ENCODE data around the gene CD79A.
A peak's percentile ranks its signal among the peaks of the same experiment; 100 is the strongest.

CD79A gene

DNA sequence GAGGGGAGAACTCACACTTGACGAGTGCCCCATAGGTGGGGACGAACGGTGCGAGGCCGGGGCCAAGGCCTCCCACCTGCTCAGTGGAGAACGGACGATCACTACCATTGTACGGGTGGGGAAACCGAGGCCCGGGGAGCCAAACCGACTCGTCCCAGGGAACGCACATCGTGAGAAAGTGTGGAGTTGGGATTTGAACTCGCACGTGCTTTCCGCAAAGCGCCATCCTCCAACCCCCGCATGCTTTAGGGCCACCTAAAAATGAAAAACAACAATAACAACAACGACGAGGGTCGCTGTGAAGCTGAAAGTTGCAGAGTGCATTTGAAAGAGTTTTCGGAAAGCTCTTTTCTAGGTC, 6.4 kb downstream of the CD79A start:
- peak in 1 of 58 donors; percentile 9 for DNase-seq

DNA sequence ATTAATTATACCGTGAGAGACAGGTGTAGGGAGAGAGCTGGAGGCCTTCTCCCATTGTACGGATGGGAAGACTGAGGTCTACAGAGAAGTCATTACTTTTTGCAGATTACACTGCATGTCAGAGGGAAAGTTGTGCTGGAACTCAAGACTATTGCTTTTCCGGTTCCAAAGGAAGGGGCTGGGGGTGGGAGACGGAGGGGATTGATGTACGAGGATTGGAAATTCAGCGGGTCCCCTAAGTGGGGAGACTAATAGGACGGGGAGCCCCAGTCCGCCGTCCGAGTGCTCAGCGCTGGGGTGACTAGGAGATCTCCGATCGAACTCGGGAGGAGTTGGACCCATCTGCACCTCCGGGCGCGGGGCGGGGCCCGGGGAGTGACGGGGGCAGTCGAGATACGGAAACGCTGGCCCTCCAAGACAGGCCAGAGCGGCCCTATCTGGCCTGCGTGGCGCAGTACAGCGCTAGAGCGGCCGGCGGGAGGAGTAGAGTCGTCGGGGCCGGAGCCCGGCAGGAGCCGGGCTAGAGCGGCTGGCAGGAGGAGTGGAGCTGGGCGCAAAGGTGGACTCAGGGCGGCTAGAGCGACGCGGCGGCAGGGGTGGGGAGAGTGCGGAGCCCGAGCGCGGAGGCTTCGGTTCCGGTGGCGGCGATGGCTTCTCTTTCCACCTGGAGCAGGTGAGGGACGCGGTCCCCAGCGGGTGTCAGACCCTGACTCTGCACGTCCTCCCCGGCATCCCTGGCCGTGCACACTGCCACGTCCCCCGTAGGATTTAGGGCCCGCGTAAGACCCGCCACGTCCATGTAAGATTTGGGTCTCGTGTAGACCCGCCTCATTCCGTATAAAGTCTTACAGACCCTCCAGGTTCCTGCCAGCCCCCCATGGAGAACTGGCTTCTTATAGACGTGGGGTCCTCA, 7.0 kb downstream of the CD79A start:
- peak; percentile 23 to 98 (median 93) for DNase-seq

DNA sequence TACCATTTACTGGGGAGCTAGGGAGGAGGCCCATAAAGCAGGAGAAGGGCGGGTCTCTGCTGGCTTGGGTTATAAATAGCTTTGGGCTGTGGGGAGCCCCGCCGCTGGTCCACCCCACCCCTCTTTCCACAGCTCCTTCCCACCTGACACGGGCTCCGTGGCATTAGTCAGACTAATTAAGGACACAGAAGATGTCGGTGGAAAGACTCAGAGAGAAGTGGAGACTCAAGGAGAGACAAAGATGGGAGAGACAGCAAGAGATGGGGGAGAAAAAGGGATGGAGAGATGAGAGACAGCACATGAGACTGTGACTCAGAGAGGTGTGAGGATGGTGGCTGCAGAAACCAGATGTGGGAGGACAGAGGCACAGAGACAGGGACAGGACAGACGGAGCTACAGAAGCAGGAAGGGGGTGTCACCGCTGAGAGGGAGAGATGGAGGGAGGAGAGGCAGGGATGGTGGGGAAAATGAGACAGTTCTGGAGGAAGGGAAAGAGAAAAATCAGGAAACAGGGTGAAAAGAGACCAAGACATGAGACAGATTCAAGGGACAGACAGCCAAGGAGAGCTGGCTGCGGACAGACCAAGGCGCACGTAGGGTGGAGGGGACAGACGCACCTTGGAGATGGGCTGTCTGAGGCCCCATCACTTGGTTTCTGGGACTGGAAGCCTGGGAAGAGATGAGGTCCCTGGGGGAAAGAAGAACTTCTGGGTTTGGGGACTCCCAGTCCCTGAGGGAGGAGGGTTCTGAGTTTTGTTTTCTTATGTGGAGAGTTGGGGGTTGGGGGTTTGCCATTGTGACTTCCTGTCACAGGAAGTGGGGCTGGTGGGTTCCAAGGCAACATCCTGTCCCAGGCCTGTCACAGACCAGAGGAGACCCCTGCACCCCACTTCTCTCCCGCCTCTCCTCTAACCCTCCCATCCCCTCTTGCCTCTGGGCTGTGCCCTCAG, 10.0 kb downstream of the CD79A start:
- no peak for DNase-seq

DNA sequence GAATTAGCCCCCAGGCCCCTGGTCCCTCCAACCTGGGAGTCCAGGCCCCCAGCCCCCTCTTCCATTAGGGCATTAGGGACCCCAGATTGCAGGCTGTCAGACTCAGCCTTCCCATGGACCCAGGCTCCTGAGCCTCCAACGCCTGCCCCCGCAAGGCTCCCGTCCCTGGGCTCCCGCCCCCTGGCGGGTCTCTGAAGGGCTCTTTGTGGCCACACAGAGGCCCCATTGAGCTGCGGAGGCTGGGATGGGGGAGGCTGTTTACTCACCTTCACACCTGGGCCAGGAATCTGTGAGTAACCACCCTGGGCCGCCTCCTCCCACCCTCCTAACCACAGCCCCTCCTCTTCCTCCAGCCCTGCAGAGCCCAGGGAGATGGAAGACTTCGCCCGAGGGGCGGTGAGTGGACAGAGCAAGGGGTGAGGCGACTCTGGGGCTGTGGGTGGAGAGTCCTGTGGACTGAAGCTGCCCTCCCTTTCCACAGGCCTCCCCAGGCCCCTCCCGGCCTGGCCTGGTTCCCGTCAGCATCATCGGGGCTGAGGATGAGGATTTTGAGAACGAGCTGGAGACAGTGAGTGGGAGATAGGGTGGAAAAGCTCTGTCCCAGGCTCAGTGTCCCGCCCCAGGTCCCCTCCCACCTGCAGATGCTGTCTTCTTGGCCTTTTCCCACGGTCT, 10.8 kb downstream of the CD79A start:
- peak in 38 of 58 donors; percentile 7 to 74 (median 48) for DNase-seq

DNA sequence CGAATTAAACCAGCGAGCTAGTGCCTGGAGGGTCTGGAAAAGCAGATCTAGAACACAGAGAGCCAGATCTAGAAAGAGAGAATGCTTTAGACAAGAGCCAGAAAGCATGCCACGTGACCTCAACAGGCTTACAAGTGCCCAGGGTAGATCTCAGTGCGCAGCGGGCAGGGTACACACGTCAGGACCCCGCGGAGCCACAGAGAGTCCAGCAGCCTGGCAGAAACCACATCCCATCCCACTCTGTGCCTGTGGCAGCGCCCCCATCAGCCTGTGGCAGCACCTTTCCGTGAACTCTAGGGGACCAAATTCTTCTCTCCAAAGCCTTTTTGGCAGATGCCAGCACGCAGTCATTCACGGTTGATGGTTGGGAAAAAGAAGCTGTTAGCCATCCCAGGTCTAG, 11.8 kb downstream of the CD79A start:
- DNase-seq = no peak

DNA sequence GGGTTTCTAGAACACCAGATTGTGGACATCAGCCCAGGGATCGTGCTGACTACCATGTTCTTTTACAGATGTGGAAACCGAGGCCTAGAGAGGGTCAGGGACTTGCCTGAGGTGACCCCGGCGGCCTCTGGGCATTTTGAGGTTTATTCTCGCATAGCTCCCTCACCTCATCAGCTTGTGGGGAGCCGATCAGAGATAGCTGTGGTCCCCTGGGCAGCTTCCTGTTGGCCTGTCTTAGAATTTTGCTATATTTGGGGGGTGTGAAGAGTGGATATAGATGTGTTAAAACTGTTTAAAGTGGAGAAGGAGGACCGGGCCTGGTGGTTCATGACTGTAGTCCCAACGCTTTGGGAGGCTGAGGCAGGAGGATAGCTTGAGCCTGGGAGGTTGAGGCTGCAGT, 12.8 kb downstream of the CD79A start:
- DNase-seq = no peak

DNA sequence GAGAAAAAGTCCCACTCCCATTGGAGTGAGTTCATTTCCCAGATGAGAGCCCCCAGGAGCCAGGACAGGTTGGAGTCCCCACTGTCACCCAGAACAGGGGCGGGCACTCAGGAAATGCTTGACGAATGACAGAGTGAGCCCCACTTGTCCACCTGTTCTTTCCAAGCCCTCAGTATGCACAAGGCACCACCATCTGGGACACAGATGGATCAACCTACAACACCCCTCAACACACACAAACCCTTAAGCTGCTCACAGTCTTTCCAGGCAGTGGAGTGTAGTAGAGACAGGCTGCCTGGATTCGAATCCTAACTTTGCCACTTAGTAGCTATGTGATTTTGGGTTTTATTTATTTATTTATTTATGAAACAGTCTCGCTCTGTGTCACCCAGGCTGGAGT, 13.9 kb downstream of the CD79A start:
- no peak for DNase-seq

DNA sequence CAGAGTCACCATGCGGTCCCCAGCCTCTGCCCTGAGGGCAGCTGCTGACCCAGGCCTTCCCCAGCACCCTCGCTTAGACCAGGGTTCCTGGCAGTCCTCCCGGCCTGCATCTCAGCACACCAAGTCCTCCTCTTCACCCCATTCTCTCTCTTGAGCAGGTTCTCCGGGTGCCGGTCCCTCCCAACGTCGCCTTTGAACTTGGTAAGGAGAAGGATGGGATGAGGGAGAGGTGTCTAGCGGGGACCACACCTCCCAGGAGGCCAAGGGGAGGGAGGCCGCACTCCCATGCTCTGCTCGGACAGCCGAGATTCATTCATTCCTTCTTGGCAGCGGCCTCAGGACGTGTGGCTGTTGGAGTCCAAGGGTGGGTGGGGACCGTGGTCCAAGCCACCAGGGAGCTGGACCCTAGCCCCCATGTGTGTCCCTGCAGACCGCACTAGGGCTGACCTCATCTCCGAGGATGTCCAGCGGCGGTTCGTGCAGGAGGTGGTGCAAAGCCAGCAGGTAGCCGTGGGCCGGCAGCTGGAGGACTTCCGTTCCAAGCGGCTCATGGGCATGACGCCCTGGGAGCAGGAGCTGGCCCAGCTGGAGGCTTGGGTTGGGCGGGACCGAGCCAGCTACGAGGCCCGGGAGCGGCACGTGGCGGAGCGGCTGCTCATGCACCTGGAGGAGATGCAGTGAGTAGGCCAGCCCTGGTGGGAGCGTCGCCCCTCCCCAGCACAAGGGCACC, 15.3 kb downstream of the CD79A start:
- DNase-seq = no peak

DNA sequence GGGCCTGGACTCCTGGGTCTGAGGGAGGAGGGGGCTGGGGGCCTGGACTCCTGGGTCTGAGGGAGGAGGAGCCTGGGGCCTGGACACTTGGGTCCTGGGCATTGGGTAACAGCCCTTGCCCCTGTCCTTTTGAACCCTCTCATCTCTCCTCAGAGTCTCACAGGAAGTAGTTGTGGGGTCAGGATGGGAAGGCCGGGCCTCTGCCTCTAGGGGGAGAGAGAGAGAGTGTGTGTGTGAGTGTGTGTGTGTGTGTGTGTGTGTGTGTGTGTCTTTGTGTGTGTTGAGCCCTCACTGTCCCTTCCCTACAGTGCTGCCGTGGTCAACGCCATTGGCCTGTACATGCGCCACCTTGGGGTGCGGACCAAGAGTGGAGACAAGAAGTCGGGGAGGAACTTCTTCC, 16.8 kb downstream of the CD79A start:
- DNase-seq = no peak

DNA sequence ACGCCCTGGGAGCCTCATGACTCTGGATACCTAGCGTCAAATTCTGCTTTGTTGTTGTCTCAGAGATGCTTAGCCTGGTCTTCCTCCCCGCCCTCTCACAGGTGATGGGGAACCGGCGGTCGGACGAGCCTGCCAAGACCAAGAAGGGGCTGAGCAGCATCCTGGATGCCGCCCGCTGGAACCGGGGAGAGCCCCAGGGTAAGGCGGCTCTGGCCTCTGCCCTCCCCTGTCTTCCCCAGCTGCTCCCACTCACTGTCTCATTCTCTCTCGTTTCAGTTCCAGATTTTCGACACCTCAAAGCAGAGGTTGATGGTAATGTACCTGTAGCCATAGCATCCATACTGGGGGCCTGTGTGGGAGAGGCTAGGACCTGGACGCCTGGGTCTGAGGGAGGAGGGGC, 17.3 kb downstream of the CD79A start:
- DNase-seq = no peak

DNA sequence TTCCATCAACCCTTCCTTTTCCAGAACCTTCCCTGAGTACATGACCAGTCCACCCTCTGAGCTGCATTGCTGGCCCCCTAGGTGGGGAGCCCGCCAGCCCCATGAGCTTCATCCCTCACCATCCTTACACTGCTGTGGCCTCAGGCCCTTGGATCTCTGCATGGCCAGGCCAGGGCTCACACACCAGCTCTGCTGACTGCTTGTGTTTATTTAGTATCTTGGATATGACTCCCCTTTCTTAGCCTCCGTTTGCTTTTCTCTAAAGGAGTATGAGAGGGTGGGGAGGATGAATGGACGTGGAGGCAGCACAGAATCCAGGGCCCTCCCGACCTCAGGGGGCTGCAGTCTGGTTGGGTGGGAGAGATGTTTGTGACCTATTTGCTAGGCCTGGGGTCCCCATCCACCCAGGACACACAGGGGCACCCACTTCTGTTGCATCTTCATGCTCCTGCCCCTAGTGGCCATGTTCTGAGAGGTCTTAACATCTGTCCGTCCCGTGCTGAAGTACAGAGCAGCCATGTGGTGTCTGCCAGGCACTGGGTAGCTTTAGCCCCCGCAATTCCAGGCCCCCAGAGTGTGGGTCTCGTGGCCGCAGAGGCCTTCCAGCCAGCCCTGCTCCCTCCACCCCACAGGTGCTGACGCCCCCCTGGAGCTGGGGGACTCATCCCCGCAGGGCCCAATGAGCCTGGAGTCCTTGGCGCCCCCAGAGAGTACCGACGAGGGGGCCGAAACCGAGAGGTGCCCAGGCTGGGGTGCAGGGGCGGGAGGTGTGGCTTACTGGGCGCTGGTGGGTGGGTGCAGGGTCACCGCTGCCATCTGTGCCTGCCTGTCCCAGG, 18.9 kb downstream of the CD79A start:
- no peak for DNase-seq

DNA sequence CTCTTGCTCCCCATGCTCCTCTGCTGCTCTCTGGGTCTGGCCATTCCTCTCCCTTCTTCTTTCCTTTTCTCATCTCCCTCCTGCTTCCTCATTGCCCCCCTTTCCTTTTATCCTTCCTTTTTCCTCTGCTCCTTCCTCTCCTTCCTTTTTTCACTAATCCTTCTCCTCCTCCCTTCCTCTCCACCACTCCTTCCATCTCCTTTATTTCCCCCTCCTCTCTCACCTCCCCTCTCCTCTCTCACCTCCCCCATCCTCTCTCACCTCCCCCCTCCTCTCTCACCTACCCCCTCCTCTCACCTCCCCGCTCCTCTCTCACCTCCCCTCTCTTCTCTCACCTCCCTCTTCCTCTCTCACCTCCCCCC, 19.5 kb downstream of the CD79A start:
- DNase-seq = no peak

DNA sequence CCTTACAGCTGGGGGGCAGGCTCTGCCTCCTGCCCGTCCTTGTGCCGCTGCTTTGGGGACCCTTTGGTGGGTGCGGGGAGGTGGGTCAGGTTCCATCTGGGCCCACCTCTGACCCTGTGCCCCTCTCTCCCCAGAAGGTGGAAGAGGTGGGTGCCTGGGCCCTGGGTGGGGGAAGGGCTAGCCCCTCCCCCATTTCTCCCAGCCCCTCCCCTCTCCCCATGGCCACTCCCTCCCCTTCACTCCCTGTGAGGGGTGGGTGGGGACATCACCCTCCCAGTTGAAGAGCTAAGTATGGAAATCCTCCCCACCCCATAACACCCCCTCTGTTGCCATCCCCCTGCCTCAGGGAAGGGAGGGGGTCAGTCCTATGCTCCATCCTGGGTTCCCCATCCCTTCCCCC, 20.1 kb downstream of the CD79A start:
- no peak for DNase-seq

DNA sequence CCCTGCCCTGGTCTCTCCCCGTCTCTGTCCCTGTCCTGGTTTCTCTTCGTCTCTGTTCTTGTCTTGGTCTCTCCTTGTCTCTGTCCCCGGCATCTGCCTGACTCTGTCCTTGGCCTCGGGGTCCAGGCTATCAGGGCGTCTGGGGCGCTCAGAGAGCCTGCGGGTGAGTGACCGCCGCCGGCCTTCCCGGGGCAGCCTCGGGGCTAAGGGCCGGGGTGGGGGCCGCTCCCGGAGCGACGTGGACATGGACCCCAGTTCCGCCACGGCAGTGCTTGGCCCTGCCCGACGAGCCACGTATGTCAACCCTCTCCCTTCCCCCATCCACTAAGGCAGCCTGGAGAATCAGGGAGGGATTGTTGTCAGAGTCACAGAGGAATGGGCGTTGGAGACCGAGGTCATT, 20.7 kb downstream of the CD79A start:
- DNase-seq = no peak

DNA sequence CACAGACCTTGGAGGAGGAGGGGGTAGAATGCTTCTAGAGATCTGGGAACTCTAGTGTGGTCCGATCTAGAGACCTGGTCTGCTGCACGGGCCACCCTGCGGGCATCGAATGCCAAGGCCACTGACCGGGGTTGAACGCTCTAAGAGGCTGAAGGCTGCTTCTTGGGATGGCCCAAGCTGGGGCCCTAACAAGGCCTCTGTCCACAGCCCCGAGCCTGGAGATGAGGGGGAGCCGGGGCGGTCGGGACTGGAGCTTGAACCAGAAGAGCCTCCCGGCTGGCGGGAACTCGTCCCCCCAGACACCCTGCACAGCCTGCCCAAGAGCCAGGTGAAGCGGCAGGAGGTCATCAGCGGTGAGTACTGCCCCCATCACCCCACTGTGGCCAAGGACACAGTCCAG, 21.2 kb downstream of the CD79A start:
- DNase-seq = no peak

DNA sequence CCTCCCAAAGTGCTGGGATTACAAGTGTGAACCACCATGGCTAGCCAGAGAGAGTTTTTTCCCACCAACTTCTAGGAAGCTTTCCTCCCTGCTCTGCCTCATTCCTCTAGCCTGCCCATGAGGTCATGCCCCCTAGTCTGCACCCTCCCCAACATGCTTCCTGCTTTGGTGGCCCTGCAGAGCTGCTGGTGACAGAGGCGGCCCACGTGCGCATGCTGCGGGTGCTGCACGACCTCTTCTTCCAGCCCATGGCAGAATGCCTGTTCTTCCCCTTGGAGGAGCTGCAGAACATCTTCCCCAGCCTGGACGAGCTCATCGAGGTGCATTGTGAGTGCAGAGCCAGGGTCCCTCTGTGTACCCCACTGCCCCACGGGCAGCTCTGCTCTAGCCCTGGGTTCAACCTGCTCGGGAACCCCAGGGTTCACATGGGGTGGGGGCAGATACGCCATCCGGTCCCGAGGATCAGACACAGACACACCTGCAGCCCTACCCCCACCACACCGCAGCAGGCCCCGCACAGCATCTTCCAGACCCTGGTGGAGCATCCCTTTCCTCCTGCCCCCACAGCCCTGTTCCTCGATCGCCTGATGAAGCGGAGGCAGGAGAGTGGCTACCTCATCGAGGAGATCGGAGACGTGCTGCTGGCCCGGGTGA, 24.8 kb downstream of the CD79A start:
- DNase-seq = no peak

DNA sequence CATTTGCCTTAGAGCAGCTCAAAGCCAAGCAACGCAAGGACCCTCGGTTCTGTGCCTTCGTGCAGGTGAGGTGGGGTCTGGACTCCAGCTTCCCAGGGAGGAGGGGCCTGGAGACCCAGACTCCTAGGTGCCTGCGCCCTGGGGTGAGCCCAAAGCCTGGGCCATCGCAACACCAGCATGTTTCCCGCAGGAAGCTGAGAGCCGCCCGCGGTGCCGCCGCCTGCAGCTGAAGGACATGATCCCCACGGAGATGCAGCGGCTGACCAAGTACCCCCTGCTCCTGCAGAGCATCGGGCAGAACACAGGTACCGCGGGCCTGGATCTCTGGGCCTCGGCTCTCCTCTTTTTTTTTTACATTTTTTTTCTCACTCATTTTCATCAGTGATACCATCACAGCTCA, 25.5 kb downstream of the CD79A start:
- DNase-seq = no peak

DNA sequence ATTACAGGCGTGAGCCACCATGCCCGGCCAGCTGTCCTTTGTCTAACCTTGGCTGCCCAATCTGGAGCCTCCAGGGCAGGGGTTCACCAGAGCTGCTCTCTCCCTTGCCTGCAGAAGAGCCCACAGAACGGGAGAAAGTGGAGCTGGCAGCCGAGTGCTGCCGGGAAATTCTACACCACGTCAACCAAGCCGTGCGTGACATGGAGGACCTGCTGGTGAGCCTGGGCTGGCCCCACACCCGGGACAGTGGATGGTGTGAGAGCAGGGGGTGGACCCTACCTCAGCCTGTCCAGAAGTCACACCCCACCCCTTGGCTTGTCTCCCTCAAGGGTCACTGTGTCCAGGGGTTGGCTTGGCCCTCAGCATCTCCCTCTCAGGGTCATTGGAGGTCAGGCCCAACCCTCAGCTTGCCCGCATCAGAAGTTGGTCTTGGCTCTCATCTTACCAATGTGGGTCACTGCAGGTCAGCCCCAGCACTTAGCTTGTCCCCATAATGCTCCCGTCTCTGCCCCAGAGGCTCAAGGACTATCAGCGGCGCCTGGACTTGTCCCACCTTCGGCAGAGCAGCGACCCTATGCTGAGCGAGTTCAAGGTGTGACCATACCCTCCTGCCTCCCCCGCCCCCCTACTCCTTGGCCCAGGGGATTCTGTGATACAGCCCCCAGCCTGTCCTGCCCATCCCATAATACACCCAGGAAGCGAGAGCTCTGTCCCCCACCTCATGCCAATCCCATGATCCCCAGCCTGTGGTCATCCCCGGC, 26.3 kb downstream of the CD79A start:
- DNase-seq = no peak
